GM23338 (cell line): ENCODE measurements around the gene TNS1. TPM values are rescaled to one million over a fixed set of nuclear protein-coding genes. Genes with fewer than 3 reads are reported as not detected.

ENCODE experiments used
- ATAC-seq: fragments of 200-7000 bp; cut with Tn5 transposase; 3 replicates; pipeline ENCODE4 v1.9.1; 2020
- DNase-seq: peaks from one replicate; pipeline ENCODE4 v3.0.0-alpha.2; 2015; ENCODE audit warnings: low spot score
- H2AFZ ChIP-seq: fragments of 200-600 bp; sonication (generic); 2 replicates; pipeline ENCODE4 v1.8.0; 2016; ENCODE audit warnings: antibody characterized with exemption, mild to moderate bottlenecking, moderate library complexity
- H3F3A ChIP-seq: fragments of 200-600 bp; sonication (generic); replicated peaks from 2 replicates; pipeline ENCODE4 v1.8.0; 2017; ENCODE audit warnings: antibody characterized with exemption, mixed run types, low read depth
- H3K27ac ChIP-seq: fragments of 200-600 bp; sonication (generic); 2 replicates; pipeline ENCODE4 v1.6.1; 2016; ENCODE audit warnings: low read depth
- H3K27me3 ChIP-seq: fragments of 200-600 bp; sonication (generic); 2 replicates; pipeline ENCODE4 v1.8.0; 2016; ENCODE audit warnings: mild to moderate bottlenecking, mixed run types, moderate library complexity; ENCODE audit not compliant: insufficient read depth
- H3K36me3 ChIP-seq: fragments of 200-600 bp; sonication (generic); 2 replicates; pipeline ENCODE4 v1.8.0; 2016; ENCODE audit warnings: mild to moderate bottlenecking; ENCODE audit not compliant: insufficient read depth
- H3K4me1 ChIP-seq: fragments of 200-600 bp; sonication (generic); 2 replicates; pipeline ENCODE4 v1.8.0; 2016; ENCODE audit warnings: mild to moderate bottlenecking, moderate library complexity; ENCODE audit not compliant: insufficient read depth
- H3K4me2 ChIP-seq: fragments of 200-600 bp; sonication (generic); 2 replicates; pipeline ENCODE4 v1.7.1; 2017; ENCODE audit warnings: mixed run types
- H3K4me3 ChIP-seq: fragments of 200-600 bp; sonication (generic); 2 replicates; pipeline ENCODE4 v1.6.1; 2016; ENCODE audit warnings: mixed run types
- H3K79me2 ChIP-seq: fragments of 200-600 bp; sonication (generic); replicated peaks from 2 replicates; pipeline ENCODE4 v1.8.0; 2017; ENCODE audit warnings: mild to moderate bottlenecking; ENCODE audit not compliant: insufficient read depth
- H3K9me2 ChIP-seq: fragments of 200-600 bp; sonication (generic); 2 replicates; pipeline ENCODE4 v1.8.0; 2017; ENCODE audit not compliant: insufficient read depth
- H4K20me1 ChIP-seq: fragments of 200-600 bp; sonication (generic); replicated peaks from 2 replicates; pipeline ENCODE4 v1.8.0; 2017; ENCODE audit warnings: mild to moderate bottlenecking; ENCODE audit not compliant: insufficient read depth
- H3K27ac Mint-ChIP-seq: 2 replicates; pipeline ENCODE4 v1.8.0; 2020; ENCODE audit warnings: inconsistent platforms, mild to moderate bottlenecking, moderate library complexity, mixed read lengths
- H3K27me3 Mint-ChIP-seq: 3 replicates; pipeline ENCODE4 v1.8.0; 2022; ENCODE audit warnings: low read depth, mild to moderate bottlenecking, moderate library complexity, mixed read lengths, inconsistent platforms; ENCODE audit not compliant: insufficient read depth, poor library complexity
- H3K36me3 Mint-ChIP-seq: 3 replicates; pipeline ENCODE4 v1.8.0; 2021; ENCODE audit warnings: low read depth, mild to moderate bottlenecking, inconsistent platforms, moderate library complexity, mixed read lengths
- H3K4me1 Mint-ChIP-seq: 3 replicates; pipeline ENCODE4 v1.8.0; 2020; ENCODE audit warnings: mild to moderate bottlenecking, inconsistent platforms, mixed read lengths
- H3K4me3 Mint-ChIP-seq: 3 replicates; pipeline ENCODE4 v1.8.0; 2021; ENCODE audit warnings: moderate library complexity, mild to moderate bottlenecking, inconsistent platforms, mixed read lengths
- H3K9me3 Mint-ChIP-seq: 3 replicates; pipeline ENCODE4 v1.8.0; 2020; ENCODE audit warnings: moderate library complexity, mild to moderate bottlenecking, inconsistent platforms, mixed read lengths
- ETS1 ChIP-seq: IDR thresholded peaks from 2 replicates; pipeline ENCODE4 v1.6.1; 2016; ENCODE audit warnings: antibody characterized with exemption
- EZH2 ChIP-seq: fragments of 200-600 bp; sonication (generic); IDR thresholded peaks from one replicate; pipeline ENCODE4 v1.8.0; 2017; ENCODE audit warnings: antibody characterized with exemption, mild to moderate bottlenecking, low read depth; ENCODE audit not compliant: unreplicated experiment
- NANOG ChIP-seq: IDR thresholded peaks from 2 replicates; pipeline ENCODE4 v1.6.1; 2016; ENCODE audit warnings: antibody characterized with exemption, borderline replicate concordance
- REST ChIP-seq: IDR thresholded peaks from one replicate; pipeline ENCODE4 v1.6.1; 2018; ENCODE audit warnings: antibody characterized with exemption; ENCODE audit not compliant: unreplicated experiment
- STAT1 ChIP-seq: IDR thresholded peaks from one replicate; pipeline ENCODE4 v1.6.1; 2016; ENCODE audit warnings: antibody characterized with exemption; ENCODE audit not compliant: unreplicated experiment
- ZNF114 ChIP-seq: fragments of 250-450 bp; sonication (Bioruptor Pico); IDR thresholded peaks from 2 replicates; pipeline ENCODE4 v1.5.0; 2020; ENCODE audit warnings: mild to moderate bottlenecking, moderate library complexity
- ZNF331 ChIP-seq: fragments of 250-450 bp; sonication (Bioruptor Pico); IDR thresholded peaks from 2 replicates; pipeline ENCODE4 v1.5.0; 2020; ENCODE audit warnings: low read depth, mild to moderate bottlenecking, moderate library complexity
- ZNF462 ChIP-seq: fragments of 250-450 bp; sonication (Bioruptor Pico); IDR thresholded peaks from 2 replicates; pipeline ENCODE4 v1.5.0; 2020; ENCODE audit warnings: mild to moderate bottlenecking, moderate library complexity
- polyA plus RNA-seq: library from polyadenylated mRNA; unstranded; fragments of >200 nt; fragmentation: Nextera tagmentation; extraction: Ambion mirVana; gene quantifications from 2 replicates; pipeline ENCODE4 v1.2.1, GENCODE V29; 2016
- total RNA-seq: library from RNA; depleted of rRNA; stranded (reverse); fragments of >200 nt; shearing (Covaris generic); gene quantifications from 2 replicates; pipeline ENCODE4 v1.2.3, GENCODE V29; 2014

Gene TNS1
- total and polyA plus RNA-seq, 2 experiments from 2014 or later = 2.0 to 7.4 TPM

GRCh38 chr2:217975626-217976025, 27.2 kb downstream of the TNS1 start:
- Histone ChIP-seq H3K79me2 (no peaks in the 10 kb centered on the region), H3K27ac (no peak overlapping the region), H2AFZ (no peak overlapping the region), H3K36me3 (no peaks in the 10 kb centered on the region), H3K9me2 (no peaks in the 10 kb centered on the region), H3K27me3 (peaks cover 20% of the 10 kb centered on the region), H3K4me2 (no peak overlapping the region), H3K4me1 (peaks cover 15% of the 10 kb centered on the region), H3F3A (no peaks in the 10 kb centered on the region), H4K20me1 (no peaks in the 10 kb centered on the region; the same call in 1 of the 2 replicates), H3K4me3 (no peak overlapping the region)
- H3K27ac Mint-ChIP-seq = no peak overlapping the region
- TF ChIP-seq STAT1 (no peak), ZNF462 (no peak), EZH2 (no peak), NANOG (no peak), ETS1 (no peak), ZNF331 (CRISPR knock-in tag) (no peak), ZNF114 (CRISPR knock-in tag) (no peak), REST (no peak)
- no peaks in the 10 kb centered on the region for H3K9me3 Mint-ChIP-seq
- H3K4me3 Mint-ChIP-seq = no peak overlapping the region
- peaks cover 6% of the 10 kb centered on the region for H3K27me3 Mint-ChIP-seq
- H3K4me1 Mint-ChIP-seq = peaks cover 16% of the 10 kb centered on the region; the same call in 2 of the 3 replicates
- DNase-seq = no peak
- no peak for ATAC-seq
- no peaks in the 10 kb centered on the region for H3K36me3 Mint-ChIP-seq
